HG02840 (cell line): ENCODE results near the gene VSX2.

Experiments
- ATAC-seq: cut with Tn5 transposase; IDR thresholded peaks from one replicate; pipeline ENCODE4 v1.9.1; 2021; ENCODE audit warnings: mild to moderate bottlenecking, moderate library complexity, moderate number of reproducible peaks; ENCODE audit not compliant: unreplicated experiment, low FRiP score

VSX2 gene

GRCh38 chr14:74220991-74221390 lies 18.3 kb upstream of the VSX2 start:
- no peak for ATAC-seq

GRCh38 chr14:74221741-74222140 lies 17.5 kb upstream of the VSX2 start:
- no peak for ATAC-seq

DNA sequence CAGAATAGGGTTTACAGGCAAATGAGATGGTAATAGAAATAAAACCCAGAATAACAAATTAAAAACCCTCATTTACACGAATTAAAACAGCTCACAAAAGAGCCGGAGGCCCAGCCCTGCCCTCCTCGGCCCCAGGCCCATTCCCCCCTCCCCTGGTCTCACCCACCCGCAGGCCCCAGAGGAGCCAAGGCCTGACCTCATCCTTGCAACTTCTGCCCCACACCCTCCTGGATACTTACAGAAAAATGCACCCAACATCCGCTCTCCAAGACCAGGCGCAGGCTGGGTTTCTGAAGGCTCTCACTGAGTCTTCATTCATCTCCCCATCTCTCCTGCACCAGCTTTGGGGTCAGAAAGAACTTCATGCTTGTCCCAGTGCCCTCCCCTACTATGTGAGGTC lies 16.2 kb upstream of the VSX2 start:
- no peak for ATAC-seq

DNA sequence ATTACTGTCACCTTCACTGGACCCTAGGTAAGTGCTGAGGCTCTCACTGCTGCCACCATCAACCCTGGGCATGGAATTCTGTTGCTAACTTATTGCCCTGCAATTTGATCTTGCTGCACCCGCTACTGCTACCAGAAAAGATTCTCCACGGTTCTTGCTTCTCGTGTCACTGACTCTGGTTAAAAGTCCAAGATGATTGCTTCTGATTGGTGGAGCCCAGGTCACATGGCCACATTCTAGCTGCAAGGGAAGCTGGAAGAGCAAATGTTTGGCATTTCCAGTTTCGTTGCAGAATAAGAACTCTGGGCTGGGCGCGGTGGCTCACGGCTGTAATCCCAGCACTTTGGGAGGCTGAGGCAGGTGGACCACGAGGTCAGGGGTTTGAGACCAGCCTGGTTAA lies 7.5 kb upstream of the VSX2 start:
- ATAC-seq = no peak

GRCh38 chr14:74235017-74235416 lies 4.2 kb upstream of the VSX2 start:
- ATAC-seq = no peak

GRCh38 chr14:74237441-74237840 lies 1.8 kb upstream of the VSX2 start:
- ATAC-seq = no peak

- no peak for ATAC-seq
These were observed 872 bp downstream of the VSX2 start for GRCh38 chr14:74239848-74240793.

GRCh38 chr14:74240794-74241651 lies 1.8 kb downstream of the VSX2 start:
- no peak for ATAC-seq

- no peak for ATAC-seq
These were observed 2.4 kb downstream of the VSX2 start for GRCh38 chr14:74241652-74242017.

DNA sequence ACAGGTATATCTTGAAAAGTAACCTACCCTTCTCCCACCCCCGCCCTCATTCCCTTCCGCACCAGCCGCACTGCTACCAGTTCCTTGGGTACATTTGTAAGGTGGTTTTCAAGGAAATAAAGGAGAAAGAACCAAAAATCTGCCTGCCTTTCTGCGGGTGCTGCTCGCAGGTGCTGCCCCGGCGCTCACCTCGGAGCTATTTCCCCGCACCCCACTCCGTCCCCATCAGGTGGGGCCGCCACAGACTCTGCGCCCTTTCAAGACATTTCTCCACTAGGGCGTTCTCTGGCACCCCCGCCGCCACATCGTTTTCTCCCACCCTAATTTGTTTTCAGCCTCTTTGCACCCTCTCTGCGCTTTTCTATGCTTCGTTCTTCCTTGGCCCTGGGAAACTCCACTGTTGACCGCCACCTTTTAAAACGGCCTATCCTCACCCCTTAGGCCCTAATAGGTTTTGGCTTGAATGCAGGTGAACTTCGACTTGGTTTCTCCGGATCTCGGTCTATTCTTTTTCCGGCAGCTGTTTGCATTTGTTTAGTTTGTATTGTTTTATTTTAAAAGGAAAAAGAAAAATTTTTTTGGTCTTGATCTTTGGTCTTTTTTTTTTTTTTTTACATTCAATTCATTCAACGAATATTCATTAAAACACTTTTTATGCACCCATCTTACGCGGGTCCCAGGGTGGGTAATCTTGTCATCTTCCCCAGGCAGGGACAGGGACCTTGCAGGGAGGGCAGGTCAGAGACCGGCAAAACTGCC lies 3.0 kb downstream of the VSX2 start:
- no peak for ATAC-seq

DNA sequence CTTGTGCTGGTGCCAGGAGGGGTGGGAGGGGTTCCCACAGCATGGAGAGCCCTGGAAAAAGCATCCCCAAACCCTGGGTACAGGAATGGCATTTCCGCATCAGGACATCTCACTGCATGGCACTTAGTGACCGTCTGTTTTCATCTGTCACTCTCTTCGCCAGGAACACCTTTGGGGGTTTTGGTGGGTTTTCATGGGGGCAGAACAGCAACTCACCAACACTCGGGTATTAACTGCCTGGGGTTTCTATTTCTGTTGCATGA lies 3.5 kb downstream of the VSX2 start:
- no peak for ATAC-seq

- no peak for ATAC-seq
These were observed 3.8 kb downstream of the VSX2 start for GRCh38 chr14:74243051-74243450.

DNA sequence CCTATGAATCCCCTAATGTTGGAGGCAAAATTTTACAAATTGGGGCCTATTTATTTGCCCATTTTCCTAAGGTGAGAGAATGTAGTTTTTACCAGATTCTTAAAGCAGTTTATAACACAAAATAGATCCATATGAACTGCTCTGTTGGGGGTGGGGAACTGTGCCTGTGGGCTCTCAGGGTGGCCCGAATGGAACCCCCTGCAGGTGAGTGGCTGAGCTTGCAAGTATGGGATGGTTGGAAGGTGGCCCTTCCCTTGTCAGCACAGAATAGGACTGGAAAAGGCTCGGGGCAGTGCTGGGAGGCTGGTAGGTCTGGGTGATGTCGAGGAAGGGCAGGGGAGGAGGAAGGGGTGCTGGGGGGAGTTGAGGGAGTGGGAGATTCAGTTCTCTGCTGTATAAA lies 4.9 kb downstream of the VSX2 start:
- no peak for ATAC-seq

GRCh38 chr14:74245292-74245691 lies 6.0 kb downstream of the VSX2 start:
- no peak for ATAC-seq

GRCh38 chr14:74246542-74246941 lies 7.3 kb downstream of the VSX2 start:
- ATAC-seq = no peak

DNA sequence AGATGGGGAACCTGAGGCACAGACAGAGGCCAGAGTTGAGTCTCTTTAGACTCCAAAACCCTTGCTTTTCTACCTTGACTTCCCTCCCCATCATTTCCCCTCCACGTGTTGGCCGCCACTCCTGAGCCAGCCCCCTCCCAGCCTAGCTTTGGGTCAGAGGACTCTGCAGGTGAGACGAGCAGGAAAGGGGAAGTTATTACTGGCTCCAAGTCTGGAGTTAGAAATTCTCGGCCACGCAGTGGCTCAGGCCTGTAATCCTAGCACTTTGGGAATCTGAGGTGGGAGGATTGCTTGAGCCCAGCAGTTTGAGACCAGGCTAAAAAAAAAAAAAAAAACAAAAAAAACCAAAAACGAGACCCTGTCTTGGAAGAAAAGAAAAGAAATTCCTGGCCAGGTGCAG lies 8.8 kb downstream of the VSX2 start:
- no peak for ATAC-seq

DNA sequence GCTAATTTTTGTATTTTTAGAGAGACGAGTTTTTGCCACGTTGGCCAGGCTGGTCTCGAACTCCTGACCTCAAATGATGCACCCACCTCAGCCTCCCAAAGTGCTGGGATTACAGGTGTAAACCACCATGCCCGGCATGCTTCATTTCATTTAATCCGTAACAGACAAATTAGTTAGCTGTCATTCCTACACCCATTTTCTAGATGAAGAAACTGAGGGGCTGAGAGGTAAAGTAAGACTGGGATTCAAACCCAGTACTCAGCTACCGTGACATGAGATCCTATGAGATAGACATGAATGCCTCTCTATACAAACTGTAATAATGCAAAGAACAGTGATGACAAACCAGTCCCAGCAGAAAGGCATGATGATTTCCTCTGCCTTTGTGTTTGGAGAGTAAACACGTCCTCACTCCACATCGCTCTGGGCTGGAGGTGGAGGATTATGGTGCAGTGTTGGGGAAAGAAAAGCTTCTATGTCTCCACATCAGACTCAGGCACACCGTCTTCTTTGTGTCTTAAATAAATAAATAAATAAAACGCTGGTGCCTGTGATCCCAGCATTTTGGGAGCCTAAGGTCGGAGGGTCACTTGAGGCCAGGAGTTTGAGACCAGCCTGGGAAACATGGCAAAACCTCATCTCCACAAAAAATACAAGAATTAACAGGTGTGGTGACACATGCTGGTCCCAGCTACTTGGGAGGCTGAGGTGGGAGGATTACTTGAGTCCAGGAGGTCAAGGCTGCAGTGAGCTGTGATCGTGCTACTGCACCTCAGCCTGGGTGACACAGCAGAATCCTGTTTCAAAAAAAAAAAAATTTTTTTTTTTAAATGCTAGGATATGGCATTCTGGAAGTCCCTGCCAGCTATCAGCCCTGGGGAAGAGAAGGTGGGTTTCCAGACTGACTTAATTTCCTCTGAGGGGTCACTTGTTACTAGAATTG lies 10.5 kb downstream of the VSX2 start:
- ATAC-seq = no peak

GRCh38 chr14:74255281-74255680 lies 16.0 kb downstream of the VSX2 start:
- ATAC-seq = no peak

DNA sequence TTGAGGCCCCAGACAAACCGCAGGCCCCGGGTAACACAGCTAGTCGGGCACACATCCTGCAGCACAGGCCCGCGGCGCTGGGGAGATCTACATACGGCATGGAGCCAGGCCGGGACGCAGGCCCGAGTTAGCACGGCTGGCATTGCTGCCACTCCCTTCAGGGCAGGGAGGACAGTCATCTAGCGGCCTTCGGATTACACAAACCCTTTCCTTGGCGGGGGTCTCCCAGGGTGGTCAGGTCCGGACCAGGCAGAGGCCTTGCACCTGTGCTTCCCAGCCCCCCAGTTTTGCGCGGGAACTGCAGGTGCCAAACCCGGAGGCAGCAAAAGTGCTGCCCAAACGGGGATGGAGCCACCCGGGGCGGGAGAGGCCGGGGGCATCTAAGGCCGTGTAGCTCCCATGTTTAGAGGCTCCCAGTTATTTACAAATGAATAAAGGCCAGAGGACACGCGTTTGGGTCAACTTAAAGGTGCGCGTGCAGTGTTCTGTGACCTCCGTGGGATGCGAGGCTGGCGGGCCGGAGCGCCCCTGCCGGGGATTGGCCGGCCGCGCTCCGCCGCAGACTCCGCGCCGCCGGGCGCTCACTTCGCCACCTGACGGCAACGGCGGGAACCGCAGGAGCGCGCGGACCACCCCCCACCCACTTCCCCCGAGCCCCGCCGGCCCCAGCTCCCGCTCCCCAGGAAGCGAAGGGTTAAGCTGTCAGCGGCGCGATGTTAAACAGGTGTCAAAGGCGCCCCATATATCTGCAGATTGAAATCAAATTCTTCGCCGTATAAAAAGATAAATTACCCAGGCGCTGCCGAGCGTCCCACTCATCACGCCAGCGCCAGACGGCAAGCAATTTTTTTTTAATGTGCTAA lies 18.1 kb downstream of the VSX2 start:
- ATAC-seq = peak; percentile 59
